Ecto neural progenitor cell (in vitro differentiated cells): ENCODE data around the gene RGS7.

Experiments
- DNase-seq: peaks from one replicate; pipeline ENCODE4 v3.0.0-alpha.2; 2018; ENCODE audit warnings: low spot score

RGS7 gene

DNA sequence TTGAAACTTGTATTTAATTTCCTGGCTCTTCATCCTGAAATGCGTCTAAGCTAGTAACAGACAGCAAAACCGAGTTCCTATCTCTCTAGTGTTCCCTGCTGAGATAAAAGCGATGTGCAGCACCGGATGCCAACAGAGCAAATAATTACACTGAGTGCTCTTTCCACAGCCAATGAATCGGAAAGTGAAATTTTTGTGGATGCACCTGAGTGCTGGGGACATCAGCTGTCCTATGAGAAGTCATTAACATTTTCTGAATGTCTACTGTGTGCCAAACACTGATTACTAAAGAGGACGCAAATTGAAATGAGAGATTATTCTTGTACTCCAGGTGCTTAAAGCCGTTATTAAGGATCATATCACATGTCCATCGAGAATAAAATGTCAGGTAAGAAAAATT lies 278.0 kb downstream of the RGS7 start:
- no peak for DNase-seq

GRCh38 chr1:241077386-241078147 lies 279.4 kb downstream of the RGS7 start:
- DNase-seq: no peak

GRCh38 chr1:241074507-241074906 lies 282.5 kb downstream of the RGS7 start:
- DNase-seq: no peak

DNA sequence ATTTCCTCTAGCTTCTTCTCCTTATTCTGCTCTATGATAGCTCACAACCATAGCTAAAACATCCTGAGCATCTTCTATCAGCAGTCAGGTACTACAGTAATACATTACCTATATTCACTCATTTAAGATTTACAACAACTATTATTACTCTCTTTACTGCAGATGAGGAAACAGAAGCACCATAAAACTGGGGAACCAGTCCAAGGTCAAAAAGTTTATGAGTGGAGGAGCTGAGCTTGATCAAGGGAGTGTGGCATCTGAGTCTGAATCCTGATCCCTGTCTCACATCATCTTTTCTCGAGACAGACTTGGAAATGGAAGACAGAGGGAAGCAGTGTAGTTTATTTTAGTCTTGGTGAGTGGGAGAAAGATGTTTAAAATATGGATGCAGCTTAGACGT lies 288.6 kb downstream of the RGS7 start:
- DNase-seq: no peak

DNA sequence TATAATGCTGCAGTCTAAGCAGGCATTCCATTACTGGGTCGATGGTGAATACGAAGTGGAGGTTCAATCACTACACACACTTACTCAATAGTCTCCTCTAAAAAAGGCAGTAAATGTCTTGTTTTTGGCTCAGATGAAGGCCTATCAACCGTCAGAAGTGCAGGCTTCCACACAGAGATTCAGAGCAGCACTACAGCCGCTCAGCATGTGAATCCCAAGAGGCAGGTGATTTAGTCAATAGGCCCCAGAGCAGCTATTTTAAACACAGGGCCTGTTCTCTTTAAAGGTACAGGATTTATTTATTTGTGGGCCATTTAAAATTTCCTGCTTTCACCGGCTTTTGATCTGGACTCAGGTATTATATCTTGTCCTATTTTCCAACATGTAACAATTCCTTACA lies 293.7 kb downstream of the RGS7 start:
- DNase-seq: no peak

DNA sequence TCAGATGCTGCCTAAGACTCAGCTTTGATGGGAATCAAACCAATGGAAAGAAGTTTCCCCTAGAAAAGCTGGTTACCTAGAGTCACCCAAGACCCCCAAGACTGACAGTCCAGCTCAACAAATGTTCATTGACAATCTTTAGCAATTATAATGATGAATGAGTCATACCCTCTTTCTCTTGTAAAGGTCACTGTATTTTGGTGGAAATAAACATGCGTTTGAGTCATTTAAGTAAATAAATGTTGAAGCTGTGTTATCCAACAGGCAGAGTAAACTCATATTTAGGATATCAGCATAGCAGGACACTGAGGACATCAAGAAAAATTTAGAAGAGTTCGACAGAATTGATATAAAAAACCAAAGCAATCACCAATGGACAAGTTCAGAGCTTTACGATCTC lies 295.9 kb downstream of the RGS7 start:
- DNase-seq: no peak

DNA sequence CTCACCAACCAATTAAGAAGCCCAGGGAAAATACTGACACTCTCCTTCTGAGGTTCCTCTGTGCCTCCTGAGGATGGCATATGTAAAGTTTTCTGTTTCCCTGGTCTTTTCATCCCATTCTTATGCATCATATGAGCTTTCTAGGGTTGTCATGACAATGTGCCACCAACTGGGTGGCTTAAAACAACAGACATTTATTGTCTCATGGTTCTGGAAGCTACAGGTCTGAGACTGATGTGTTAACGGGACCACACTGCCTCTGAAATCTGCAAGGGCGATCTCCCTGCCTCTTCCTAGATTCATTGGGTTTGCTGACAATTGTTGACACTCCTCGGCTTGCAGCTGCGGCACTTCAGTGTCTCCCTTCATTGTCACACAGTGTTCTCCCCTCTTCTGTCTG lies 308.4 kb downstream of the RGS7 start:
- no peak for DNase-seq

- DNase-seq: no peak
Observed at GRCh38 chr1:241045659-241046058, 311.3 kb downstream of the RGS7 start.

DNA sequence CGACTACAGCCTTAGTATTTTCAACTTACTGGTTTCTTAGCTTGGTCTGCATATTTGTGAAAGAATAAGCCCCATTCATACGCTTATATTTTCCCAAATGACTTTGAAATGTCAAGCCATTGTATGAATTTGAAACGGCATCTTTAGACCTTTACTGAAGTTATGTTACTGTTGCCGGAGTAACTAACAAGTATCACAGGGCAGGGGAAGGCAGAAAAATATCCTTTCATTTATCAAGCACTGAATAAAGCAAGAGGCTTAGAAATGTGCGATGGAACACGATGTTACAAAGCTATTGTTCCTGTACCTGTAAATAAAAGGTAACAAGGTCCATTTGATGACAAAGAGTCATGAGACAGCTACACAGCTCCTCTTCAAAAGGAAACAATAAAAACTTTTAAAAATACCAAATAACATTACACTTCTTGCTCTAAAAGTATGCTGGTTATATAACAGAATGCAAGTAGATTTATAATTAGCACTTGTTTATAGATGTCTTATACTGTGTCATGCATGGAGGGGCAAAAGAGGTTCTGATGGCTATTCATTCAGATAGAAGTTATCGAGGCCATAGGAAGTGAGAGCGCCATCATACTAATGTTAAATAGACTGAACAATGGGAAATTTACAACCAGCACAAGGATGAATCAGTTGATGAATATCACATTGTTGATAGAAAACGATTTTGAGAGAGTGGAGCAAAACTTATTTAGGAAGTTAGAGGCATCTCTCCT lies 322.6 kb downstream of the RGS7 start:
- DNase-seq: no peak

DNA sequence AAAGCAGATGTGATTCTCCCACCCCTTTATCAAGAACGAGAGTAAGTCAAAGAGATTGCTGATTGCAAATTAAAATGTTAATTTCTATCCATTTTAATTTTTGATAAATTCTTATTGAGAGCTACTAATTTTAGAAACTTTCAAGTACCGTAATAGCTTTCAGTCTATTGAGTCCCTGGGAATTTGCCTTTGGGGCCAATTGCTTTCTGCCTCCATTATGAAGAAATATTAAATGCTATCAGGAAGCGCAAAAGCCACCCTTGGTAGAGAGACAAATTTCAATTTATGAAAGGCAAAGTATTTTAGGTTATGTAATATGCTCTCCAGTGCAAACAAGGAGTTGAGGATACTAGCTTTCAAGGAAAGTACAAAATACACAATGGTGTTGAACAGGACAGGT lies 332.2 kb downstream of the RGS7 start:
- no peak for DNase-seq

GRCh38 chr1:241022366-241022765 lies 334.6 kb downstream of the RGS7 start:
- DNase-seq: no peak

GRCh38 chr1:241020851-241021697 lies 335.9 kb downstream of the RGS7 start:
- DNase-seq: no peak

- DNase-seq: no peak
Observed at GRCh38 chr1:241012708-241013340, 344.2 kb downstream of the RGS7 start.

DNA sequence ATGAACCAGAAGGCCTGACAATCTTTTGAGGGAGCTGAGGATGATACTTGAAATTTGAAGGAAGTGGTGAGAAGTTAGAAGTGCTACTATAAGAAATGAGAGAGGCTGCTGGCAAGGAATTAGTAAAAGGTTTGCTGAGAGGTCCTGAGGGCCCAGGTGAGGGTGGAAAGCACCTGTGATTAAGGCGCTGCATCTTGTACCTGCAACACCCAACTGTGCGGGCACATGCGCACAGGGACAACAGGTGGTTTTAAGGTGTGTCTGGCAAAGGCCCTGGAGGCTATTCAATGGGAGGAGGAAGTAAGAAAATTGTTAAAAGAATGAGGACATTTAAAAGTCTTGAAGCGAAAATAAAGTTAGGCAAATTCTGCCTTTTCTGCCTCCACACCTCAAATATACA lies 349.3 kb downstream of the RGS7 start:
- DNase-seq: no peak

DNA sequence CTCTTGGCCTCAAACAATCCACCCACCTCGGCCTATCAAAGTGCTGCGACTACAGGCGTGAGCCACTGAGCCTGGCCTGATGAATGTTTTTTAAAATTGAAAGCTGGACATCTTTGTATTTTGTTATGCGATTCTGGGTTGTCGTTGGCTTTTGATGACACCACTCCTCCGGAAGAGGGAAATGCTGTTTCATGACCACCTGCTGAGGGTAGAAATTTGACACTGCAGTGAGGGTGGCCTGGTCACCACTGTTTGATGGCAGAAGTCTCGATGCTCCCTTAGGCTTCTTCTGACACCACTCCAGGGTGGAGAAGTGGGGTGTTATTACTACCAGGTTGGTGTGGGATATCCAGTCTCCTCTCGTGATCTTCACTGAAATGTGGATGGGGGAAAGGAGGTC lies 357.2 kb downstream of the RGS7 start:
- DNase-seq: no peak

DNA sequence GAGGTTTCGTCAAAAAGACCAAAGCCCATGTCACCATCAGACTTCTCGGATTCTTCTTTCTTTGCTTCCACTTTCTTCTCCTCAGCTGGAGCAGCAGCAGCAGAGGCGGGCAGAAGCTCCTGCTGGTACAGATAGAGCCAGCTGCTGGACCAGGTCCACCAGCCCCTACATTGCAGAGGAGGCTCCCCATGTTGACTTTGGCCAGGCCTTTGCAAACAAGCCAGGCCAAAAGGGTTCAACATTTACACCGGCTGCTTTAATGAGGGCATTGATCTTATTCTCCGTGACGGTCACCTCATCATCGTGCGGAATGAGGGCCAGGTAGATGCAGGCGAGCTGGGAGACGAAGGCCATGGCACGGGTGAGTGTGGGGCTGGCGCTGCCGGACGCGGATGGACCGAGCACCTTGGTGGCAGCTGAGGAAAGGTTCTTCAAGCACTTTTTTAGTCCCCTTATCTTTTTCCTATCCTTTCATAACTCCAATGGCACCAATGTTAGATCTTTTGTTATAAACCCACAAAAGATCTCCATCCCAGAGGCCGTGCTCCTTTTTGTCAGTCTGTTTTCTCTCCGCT lies 358.5 kb downstream of the RGS7 start:
- DNase-seq: no peak

DNA sequence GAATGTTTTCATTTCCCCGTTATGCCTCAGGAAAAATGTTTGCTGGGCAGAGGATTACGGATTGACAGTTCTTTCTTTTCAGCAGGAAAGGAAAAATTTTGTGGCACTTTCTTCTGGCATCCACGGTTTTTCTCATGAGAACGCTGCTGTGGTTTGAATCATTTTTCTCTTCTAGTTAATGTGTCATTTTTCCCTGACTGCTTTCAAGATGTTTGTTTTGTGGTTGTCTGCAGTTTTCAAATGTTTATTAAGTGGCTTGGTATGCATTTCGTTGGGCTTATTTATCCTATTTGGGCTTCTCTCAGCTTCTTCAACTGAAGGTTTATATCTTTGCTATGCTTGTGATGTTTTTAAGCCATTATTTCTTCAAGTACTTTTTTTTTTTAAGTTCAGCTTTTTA lies 359.0 kb downstream of the RGS7 start:
- DNase-seq: no peak

- no peak for DNase-seq
Observed at GRCh38 chr1:240993004-240993403, 364.0 kb downstream of the RGS7 start.

DNA sequence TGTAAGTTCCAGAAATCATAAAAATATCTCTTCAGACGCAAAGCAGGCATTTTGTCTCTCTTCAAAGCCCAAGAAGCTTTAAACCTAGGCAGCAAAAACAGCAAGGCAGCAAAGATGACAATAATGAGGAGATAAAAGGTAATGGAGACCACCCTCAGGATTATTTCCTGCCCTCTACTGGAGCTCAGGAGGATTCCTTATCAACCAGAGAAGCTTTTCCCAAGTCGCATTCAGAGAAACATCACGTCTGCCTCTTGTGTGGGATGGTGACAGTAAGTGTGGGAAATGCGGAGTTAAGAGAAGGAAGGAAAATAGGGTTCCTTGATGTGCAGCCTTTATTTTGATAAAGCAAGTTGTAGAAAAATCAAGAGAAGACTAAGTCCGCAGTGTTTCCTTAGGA lies 365.8 kb downstream of the RGS7 start:
- DNase-seq: no peak

DNA sequence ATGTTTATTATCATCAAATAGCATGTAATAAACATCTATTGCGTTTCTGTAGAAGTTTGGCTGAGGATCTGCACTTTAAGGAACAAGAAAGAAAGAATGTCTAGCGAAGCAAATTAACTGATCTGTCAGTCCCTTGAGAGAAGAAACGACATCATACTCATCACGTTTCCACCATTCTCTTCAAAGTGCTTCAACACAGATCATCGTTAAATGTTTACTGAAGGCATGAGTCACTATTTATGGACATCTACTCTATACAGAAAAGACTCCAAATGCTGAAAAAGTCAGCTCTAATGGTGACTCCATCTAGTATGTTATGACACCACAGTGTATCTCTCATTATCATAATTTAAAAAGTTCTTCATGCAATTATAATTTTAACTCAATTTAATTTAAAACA lies 369.1 kb downstream of the RGS7 start:
- no peak for DNase-seq

DNA sequence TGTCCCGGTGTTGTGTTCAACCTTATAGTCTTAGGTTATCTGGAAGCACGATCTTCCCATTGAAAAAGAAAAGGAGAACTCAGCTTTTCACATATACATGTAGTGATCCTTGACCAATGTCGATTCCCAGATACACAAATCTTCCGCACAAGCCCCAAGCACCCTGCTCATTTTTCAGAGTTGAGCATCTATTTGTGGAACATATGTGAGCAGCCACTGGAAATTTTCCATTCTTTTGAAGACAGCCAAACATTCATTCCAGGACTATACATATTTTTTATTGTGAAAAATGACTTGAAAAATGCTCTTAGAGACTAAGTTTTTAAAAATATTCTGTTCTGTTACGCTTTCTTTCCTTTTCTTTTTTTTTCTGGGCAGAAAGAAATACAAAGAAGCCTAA lies 371.9 kb downstream of the RGS7 start:
- DNase-seq: no peak

- no peak for DNase-seq
Observed at GRCh38 chr1:240980342-240980741, 376.7 kb downstream of the RGS7 start.
